Activated naive CD4-positive, alpha-beta T cell treated with anti-CD3 and anti-CD28 coated beads, Interleukin-2, amount 50 U/mL, for 72 hours (primary cell): ENCODE data around the gene COG7. TPM values are rescaled to one million over a fixed set of nuclear protein-coding genes. Genes with fewer than 3 reads are reported as not detected.

Source experiments
- total RNA-seq, 2 donors: library from RNA; stranded (reverse); gene quantifications; one replicate each; pipeline ENCODE4 v1.2.3, GENCODE V29; 2022

The COG7 gene
- total RNA-seq, 2 donors from 2014 or later, result 24.4 to 30.1 TPM

Other genes with a start within 250 kb of the COG7 start
- gene SCNN1B, start 150.9 kb downstream of the COG7 start, total RNA-seq, result not detected
- 100 to 1,000 TPM in 1 of 2 donors, 10 to 100 TPM in 1; 83.4 to 120 TPM for gene GGA2, start 57.3 kb upstream of the COG7 start, total RNA-seq
- 10 to 100 TPM; 22.9 to 30.6 TPM for gene EARS2, start 104.2 kb upstream of the COG7 start, total RNA-seq
- 10 to 100 TPM; 44.0 to 61.5 TPM for gene UBFD1, start 104.5 kb upstream of the COG7 start, total RNA-seq
- 100 to 1,000 TPM; 123 to 150 TPM for gene NDUFAB1, start 143.1 kb upstream of the COG7 start, total RNA-seq
- gene PALB2, start 188.1 kb upstream of the COG7 start, total RNA-seq, result 10 to 100 TPM; 21.6 to 22.9 TPM
- 10 to 100 TPM; 71.2 to 88.0 TPM for gene DCTN5, start 188.3 kb upstream of the COG7 start, total RNA-seq
- 10 to 100 TPM; 80.0 to 93.4 TPM for gene PLK1, start 225.7 kb upstream of the COG7 start, total RNA-seq